Activated naive CD4-positive, alpha-beta T cell treated with Interleukin-2 at 50 U/mL for 16 hours (primary cell): Measurements from ENCODE around the gene PAPSS2.

Experiments used
- DNase-seq: peaks from one replicate; pipeline ENCODE4 v3.0.0-alpha.2; 2020

The PAPSS2 gene

DNA sequence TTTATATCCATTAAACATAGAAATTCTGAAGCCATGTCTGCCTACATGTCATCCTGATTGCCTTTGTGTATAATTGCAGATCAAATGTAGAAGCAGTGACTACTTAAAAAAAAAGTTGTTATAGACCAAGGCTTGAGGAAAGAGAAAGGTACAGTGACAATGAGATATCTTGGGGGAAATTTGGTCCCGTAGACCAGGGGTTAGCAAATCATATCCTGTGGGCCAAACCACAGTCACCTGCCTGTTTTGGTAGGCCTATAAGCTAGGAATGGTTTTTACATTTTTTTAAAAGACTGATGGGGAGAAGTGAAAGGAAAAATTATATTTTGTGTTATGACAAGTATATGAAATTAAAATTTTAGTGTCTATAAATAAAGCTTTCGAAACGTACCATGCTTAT is 12.9 kb downstream of the PAPSS2 start:
- no peak for DNase-seq

DNA sequence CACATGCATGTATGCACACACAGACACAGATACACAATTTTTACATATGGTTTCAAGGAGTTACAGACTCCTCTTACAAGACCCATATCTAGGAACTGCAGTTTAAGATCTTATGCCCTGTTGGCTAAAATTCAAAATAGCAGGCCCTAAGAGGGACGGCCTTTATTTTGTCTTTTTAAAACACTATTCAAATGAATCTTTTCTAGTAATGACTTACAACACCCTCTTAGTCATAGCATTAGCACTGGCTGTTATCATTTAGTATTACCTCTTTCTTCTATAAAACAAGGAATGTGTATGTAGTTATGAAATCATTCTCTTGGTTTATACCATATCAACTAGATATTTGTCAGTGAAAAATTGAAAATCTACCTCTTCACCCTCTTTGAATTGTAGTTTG is 15.3 kb downstream of the PAPSS2 start:
- no peak for DNase-seq

DNA sequence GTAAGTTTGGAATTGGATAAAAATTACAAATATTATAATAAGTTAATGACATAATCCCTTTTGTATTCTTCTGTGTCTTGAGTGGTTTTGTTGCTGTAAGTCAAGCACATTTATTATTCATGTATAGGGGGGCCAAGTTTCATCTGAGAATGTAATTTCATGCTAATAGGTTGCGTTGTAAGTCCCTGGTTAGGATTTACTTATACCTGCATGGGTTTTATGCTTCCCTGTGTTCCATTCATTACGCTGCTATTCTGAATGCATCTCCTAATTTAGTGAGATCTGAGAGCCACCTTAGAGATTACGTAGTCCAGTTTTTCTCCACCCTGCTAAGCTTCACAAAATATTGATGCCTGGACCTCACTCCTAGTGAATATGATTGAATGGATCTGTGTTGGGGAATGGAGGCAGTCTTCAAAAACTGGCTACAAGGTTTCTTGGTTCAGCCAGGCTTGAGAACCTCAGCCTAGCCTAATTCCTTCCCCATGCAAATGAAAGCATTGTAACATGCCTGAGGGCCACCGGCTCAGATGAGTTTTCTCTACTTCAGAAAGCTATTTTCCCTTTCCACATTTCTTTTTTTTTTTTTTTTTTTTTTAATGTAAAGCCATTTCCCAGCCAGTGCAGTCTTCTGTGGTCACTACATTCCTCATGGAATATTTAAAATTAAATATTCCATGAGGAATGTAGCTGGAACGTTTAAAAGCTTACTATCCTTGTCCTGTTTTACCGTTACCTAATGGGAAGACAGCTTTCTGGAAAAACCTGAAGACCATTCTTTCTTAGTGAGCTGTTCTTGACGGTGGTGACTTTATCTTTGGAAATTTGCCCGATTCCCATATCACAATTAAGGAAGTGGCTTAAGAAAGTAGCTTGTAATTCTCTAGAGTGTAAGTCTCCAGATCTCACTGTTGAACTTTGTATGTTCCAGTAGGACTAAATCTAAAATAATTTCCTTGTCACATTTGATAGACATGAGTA is 16.0 kb downstream of the PAPSS2 start:
- no peak for DNase-seq

DNA sequence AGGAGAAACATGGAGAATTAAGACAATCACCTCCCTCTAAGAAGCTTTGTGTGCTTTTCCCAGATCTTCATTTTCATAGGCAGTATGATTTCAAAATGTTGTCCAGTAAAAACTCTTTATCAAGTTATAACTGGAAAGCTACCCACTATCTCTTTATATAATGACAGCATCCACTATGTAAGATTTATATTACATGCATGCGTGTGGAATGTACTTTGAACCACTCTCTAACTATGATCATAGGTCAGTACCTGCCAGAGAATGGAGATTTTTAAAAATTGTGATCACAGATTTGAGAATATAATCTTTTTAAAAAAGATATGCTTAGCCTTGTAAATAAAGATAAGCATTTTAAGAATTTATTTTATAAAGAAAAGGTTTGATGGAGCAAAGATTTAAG is 17.9 kb downstream of the PAPSS2 start:
- DNase-seq, result no peak

DNA sequence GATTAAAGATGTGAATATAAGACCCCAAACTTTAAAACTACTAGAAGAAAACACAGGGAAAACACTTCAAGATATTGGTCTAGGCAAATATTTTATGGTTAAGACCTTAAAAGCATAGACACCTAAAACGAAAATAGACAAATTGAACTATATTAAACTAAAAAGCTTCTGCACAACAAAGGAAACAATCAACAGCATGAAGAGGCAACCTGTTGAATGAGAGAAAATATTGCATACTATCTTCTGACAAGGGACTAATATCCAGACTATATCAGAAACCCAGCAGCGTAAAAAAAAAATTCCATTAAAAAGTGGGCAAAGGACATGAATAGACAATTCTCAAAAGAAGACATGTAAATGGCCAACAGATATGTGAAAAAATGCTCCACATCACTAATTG is 18.6 kb downstream of the PAPSS2 start:
- no peak for DNase-seq

DNA sequence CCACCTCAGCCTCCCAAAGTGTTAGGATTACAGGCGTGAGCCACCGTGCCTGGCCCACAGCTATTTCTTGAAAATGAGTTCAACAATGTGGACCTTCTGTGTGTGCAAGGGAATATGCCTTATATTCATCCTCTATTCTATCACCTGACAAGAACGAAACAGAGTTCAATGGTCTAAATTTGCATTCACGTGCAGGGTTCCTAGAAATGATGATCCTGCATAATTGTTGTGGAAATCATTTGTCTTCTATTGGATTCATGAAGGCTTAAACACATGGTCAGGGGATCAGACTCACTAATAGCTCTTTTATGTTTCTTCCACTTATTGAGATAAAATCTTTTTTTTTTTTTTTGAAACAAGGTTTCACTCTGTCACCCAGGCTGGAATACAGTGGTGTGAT is 23.7 kb downstream of the PAPSS2 start:
- no peak for DNase-seq

DNA sequence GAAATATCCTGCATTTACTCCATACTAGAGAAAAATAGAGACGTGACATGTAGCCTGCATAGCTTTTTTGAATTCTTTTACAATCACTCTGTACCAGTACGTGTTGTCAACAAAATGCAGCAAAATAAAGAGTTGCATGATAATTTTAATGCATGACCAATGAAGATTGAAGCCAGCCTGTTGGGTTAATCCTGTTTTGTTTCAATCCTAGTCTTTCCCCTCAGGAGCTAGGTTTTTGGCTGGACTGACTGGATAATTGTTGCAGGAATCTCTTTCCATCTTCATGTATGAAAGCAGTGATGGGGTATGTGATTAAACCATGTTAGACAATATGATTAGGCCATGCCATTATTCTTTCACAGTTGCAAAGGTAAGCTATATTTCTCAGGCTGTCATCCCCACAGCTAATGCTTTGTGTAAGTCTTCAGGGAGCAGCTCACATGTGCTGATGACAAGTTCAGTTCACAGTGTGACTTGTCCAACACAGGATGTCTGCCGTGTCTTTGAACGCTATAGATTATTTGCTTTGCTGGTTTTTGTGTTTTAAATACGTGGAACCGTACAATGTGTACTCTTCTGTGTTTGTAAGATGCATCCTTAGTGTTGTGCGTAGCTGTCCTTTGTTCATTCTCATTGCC is 24.4 kb downstream of the PAPSS2 start:
- no peak for DNase-seq

DNA sequence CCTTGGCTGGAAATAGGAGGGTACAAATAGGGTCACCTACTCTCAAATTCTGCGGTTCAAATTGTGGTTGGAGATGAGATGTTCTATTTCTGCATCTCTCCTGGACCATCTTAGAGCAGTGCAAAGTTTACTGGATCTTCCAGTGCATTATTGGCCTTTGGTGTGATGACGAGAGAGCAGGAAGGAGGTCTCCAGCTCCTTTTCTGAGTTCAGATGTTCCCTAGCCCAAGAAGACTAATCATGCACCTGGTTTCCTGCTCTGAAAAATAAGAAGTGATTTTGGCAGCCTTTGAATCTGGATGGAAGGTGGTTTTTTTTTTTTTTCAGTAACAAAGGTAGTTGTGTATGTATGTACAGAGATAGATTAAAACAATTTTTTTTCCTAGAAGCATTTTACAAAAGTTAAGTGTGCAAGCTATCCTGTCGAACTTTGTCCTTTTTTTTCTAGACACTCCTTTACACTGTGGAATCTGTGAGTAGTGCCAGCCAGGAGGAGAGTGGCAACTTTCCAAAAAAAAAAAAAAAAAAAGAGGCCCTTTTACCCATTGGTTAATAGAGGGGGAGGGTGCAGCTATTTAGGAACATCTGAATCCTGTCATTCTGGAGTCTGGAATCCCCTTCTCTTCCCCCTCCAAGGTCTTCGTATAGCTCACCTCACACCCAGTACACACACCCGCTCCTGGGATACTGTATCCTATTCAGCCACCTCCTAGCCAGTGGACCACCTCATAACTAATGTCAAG is 26.3 kb downstream of the PAPSS2 start:
- DNase-seq, result no peak

DNA sequence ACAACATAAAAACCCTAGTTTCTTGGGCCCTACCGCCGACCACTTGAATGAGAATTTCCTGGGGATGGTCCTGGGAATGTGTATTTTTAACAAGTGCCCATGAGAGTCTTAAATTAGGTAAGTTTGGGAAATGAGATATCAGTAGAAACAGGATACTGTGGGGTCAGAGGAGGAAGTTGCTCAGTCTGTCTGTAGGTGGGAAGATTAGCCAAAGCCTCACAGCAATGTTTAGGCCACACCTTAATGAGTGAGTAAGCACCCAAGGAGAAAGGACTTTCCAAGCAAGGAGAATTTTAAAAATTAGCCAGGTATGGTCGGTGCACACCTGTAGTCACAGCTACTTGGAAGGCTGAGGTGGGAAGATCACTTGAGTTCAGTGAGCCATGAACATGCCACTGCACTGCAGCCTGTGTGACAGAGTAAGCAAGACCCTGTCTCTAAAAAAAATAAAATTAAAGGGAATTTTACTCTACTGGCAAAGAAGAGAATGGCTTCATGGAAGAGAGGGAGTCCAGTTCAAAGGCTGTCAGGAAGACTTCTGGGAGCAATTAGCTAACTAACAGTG is 31.9 kb downstream of the PAPSS2 start:
- DNase-seq, result no peak

DNA sequence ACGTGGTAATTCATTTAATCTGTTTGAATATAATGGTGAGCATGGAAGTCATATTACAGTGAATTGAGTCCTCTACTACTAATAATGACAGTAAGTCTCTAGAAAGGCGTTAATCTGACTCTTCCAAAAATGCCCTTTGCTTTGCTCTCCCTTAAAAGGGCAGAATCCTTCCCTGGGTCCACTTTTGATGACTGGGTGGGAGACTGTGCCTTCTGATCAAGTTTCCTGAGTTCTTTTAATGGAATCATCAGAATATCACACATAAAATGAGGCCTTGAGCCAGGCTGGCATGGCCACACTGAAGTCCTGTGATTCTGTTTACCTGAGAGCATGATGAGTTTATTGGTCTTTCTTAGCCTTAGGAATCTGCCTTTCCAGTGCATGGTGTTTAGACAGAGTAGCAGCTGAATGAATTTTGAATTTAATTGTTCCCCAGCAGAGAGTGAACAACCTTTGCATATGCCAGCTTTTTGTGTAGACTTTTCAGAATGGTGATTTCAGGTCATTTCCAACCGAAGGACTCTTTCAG is 33.3 kb downstream of the PAPSS2 start:
- DNase-seq, result no peak

DNA sequence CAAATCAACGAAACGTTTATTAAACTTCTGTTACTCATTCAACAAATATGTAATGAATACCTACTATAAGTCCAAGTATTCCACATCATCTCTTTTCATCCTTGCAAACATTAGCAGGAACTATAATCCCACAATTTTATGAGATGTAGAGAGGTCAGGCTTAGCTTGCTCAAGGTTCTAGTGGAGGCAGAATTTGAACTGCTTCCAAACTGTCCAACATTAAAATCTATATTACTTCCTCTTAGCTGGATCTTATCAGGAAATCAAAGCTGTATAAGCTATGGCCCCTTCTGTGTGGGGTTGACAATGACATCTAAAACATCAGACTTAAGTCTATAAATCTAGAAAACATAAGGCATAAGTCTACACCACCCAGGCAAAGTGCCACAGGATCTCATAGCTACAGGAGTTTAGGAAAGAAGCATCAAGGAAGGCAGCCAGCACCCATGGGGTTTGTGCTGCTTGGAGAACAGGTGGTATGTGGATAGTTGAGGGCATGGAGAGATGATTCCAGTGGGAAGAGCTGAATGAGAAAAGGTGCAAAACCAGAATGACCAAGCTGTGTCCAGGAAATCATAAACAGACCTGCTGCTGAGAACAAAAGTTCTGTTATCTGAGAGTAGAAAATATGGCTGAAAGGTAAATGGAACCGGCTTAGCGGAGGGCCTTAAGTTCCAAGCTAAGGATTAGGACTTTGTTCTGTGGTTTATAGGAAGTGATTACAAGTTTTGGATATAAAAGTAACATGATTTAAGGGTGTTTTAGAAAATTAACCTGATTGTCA is 34.5 kb downstream of the PAPSS2 start:
- DNase-seq, result no peak

DNA sequence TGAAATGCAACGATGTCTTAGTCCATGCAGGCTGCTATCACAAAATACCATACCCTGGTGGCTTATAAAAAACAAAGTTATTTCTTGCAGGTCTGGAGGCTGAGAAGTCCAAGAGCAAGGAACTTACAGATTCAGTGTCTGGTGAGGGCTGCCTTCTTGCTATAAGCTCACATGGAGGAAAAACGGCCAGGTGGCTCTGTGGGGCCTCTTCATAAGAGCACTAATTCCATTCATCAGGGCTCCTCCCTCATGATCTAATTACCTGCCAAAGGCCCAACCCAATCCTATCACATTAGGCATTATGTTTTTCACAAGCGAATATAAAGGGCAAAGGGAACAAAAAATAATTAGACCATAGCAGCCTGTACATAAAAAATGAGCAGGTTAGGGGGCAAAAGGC is 35.4 kb downstream of the PAPSS2 start:
- no peak for DNase-seq

DNA sequence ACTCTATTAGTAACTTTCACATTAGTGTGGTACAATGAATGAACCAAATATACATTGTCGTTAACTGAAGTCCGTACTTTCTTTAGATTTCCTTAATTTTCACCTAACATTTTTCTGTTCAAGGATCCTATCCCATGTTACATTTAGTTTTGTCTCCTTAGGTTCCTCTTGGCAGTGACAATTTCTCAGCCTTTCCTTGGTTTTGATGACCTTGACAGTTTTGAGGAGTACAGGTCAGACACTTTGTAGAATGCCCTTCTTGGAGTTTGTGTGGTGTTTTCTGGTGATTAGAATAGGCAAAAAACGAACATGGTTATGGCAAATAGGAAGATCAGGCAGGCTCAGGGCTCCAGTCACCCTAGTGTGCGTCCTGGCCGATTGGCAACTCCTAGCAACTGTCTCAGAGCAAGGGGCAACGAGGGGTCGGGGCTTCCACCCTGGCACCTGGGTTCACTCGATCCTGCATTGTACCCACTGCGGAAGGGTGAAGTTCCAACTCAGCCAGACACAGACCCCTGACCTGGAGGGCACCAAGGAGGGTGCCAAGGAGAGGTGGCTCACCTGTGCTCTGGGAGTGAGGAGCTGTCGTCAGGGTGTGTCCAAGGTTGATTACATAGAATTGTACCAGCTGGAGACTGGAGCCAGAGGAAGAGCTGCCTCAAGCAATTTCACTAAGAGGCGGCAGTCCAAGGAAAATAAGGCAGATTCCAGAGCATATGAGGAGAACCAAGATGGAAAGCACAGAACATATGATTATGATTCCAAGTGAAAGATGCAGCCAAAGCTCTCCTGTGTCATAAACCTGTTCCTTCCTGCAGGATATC is 37.5 kb downstream of the PAPSS2 start:
- no peak for DNase-seq

DNA sequence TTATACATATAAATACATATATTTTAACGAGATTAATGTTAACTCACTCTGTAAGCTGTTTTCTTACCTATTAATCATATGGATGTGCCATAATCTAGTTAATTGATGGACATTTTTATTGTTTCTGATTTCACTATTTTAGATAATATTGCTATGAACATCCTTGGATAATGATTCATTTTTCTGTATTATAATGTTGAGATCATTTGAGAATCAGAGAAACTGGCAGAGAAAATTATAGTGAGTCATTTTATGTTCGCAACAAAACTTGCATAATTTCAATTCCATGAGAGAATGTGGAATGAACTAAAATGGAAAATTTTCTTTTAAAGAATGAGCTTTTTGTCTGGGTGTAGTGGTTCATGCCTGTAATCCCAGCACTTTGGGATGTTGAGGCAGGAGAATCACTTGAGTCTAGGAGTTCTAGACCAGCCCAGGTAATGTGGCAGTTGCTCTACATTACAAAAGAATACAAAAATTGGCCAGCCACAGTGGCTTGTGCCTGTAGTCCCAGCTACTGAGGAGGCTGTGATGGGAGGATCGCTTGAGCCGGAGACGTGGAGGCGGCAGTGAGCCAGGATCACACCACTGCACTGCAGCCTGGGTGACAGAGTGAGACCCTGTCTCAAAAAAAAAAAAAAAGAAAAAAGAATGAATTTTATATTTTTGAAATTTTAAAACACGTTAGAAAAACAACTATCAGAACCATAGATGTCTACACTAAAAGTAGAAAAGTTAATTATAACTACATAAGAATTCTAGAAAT is 40.5 kb downstream of the PAPSS2 start:
- DNase-seq, result no peak

DNA sequence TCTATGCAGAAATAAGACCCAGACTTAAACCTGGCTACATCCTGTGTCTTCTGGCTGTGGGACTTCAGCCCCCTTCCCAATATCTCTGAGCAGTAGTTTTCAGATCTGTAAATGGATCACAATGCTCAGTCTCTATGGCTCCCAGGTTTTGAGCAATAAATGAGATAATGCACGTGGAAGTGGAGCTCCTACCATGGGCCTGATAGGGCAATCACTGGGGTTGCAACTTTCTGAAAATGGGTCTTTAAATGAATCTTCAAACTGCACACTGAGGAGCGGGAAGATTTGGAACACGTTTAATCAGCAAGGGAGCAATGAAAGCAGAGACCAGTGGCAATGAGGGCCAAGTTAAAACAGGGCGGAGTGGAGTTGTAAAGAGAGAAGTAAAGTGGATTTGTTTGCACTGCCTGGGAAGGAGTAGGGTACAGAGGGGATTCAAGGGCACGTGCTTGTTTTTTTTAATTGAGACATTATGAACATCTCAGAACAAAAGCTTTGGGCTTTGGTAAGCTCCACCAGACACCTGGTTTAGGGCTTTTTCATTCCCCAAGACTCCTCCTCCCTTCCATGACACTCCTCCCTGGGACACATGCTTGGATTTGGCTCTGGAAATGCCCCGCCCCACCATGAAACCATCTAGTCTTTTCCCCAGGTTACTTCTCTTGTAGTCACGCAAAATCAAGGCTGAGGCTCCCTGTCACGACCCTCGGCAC is 42.7 kb downstream of the PAPSS2 start:
- DNase-seq, result no peak

DNA sequence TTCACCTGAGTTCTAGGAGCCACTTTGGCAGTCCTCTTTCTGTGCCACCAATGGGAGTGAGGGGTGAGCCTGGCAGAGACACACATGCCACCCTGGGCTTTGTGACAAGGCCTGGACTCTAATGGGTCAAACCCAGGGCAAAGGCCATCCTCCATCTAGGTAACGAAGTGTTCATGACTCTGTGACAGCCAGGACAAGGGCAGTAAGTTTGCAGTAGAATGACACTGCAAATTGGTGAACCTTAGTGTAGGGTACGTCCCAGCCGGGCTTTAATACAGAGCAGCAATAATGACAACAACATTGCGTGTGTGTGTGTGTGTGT is 43.3 kb downstream of the PAPSS2 start:
- no peak for DNase-seq

DNA sequence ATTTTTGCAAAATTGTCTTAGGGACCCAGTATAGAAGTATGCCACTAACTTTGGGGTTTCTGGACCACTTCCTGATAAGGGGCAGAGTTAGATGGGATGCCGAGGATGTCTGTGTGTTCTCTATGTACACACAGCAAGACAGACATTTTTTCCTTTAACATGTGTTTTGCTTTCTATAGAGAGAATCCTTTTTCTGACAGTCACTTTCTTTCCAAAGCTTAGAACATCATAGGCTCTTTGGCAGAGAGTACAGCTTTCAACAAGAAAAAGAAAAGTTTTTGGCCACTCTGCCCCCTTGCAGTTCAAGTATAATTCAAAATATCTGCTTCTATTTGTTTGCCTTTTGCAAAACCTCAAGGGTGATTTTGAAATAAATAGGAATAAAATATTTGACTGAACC is 44.1 kb downstream of the PAPSS2 start:
- no peak for DNase-seq

DNA sequence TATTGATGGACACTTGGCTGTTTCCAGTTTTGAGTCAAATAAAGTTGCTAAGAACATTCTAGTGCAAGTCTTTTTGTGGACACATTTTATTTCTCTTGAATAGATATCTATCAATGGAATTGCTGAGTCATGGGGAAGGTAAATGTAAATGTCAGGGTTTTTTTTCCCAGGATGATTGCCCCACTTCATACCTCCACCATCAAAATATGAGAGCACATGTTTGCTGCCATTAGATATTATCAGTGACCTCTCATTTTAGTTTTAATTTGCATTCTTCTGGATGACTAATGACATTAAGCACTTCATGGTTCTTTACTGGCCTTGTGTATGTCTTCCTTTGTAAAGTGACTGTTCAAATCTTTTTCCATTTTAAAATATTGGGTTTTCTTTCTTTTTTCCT is 45.7 kb downstream of the PAPSS2 start:
- no peak for DNase-seq

DNA sequence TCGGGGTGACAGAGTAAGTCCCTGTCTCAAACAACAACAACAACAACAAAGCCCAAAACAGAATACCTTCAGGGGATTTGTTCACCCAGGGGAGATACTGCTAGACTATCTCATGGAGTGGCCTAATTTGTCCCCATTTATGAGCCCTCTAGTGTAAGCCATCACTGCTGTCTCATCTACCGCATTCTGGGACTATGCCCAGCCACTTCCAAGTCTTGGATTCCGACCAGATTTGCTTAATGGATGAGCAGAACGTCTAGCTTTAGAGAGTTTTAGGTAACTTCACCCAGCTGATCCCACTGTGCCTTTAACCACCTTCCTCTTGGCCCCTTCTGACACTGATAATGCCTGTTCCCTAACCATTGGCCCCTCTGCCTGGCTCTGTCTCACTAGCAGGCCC is 47.1 kb downstream of the PAPSS2 start:
- DNase-seq, result no peak

DNA sequence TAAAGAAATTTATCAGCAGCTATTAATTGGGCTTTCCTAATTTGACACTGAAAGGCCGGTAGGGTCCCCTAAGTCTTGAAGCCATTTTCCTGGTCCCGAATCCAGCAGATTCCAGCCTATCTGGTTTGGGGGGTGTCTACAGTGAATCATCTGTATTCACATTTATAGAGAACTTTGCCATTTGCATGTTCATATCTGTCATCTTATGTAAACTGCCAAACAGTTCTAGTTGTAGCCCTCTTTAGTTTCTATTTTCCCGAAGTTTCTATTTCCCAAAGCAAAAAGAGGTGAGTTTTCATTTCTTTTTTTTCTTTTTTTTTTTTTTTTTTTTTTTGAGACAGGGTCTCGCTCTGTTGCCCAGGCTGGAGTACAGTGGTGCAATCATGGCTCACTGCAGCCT is 47.6 kb downstream of the PAPSS2 start:
- no peak for DNase-seq
